ENCODE results near the gene KMO. TPM values are rescaled to one million over a fixed set of nuclear protein-coding genes. Genes with fewer than 3 reads are reported as not detected.

Gene KMO
- total and polyA plus RNA-seq, 2 donors (not counting 3 experiments of a cell fraction or from before 2014, with no cell fraction given): not detected

DNA sequence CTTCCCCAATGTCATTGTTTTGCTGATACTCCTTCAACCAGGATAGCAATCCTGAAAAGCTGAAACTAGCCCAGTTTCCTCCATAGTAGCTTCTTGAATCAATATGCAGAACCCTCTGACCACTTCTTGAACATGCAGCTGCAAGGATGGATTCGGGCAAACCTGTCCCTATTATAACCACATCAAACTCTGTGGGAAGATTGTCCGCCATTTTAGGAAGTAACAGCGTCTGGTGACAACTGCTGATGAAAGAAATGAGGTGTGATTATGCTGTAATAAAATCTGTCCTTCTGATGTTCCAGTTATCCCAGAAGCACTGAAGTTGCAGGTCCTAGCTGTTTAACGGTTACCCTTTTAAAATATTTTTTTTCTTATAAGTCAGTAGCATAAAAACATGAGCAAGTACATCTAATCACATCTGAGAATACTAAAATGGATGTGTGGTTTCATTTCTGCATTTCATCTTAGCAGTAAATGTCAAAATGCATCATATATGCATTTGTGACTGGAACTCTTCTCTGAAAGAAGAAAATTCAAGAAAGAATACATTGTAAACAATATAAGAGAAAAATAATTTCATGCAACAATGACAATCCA, 103.5 kb downstream of the KMO start:
- dilution Hi-C loops (cut with MboI; ENCODE audit: extremely low pct_ligation_motif_present, low sequenced_read_pairs): no loop called here
- ChIA-PET CTCF (interaction anchor here (0.8 to 3.1 kb wide), 3 partner anchors 8 to 25 kb away, joined by 3 to 12 read pairs (median 3); no protein-coding TSS in a partner anchor), POLR2A (no interaction called here)

More for the DNA sequence above, 103.5 kb downstream of the KMO start:
- no peak overlapping the region for H3K4me2 ChIP-seq (ENCODE audit: insufficient read depth, low read length)
- no peak overlapping the region for H3K4me3 ChIP-seq (replicated peaks in 1 of 3; ENCODE audit: insufficient read depth in 1 of 3, low read depth in 1 of 3, low read length in 3 of 3)
- BruUV-seq (replicated peaks): no TSS peak
- no peaks in the 10 kb centered on the region for H3K27me3 ChIP-seq (ENCODE audit: control insufficient read depth in 2 of 2, insufficient read depth in 2 of 2, low read length in 2 of 2)
- H4K20me1 ChIP-seq (replicated peaks; ENCODE audit: control insufficient read depth, extremely low read depth, insufficient read depth, low read length): peaks cover 4% of the 10 kb centered on the region
- H3K9ac ChIP-seq (replicated peaks; ENCODE audit: extremely low read depth, insufficient read depth, low read length): no peak overlapping the region
- intact Hi-C loops (cut with micrococcal nuclease): loop anchor here (10.0 kb wide), 1 partner anchor 281 kb away; the partner anchor contains the start of gene RGS7
- no peak overlapping the region for H3K27ac ChIP-seq (ENCODE audit: insufficient read depth, low read depth, low read length)
- no peak overlapping the region for H2AFZ ChIP-seq (ENCODE audit: low read depth, low read length)
- DNase-seq (ENCODE audit: low read depth, low spot score) (no peak), FAIRE-seq (no peak)
- peaks cover 60% of the 10 kb centered on the region for H3K79me2 ChIP-seq (ENCODE audit: control insufficient read depth, insufficient read depth, low read length)
- TF ChIP-seq EZH2 (IDR thresholded peaks at IDR 0.05; ENCODE audit: borderline replicate concordance, low read depth, low read length, severe bottlenecking) (no peak), POLR2A (IDR thresholded peaks at IDR 0.05; ENCODE audit: low read depth, low read length) (no peak), MYC (IDR thresholded peaks at IDR 0.05; ENCODE audit: low read depth, low read length) (no peak), JUN (IDR thresholded peaks at IDR 0.05; ENCODE audit: borderline replicate concordance, insufficient read depth, insufficient read length, low read depth) (no peak), FOS (IDR thresholded peaks at IDR 0.05; ENCODE audit: borderline replicate concordance, insufficient read depth, low read length) (no peak), GATA2 (IDR thresholded peaks at IDR 0.05; ENCODE audit: insufficient read depth, insufficient read length, low read depth, low read length) (no peak), POLR2AphosphoS5 (IDR thresholded peaks at IDR 0.05; ENCODE audit: insufficient read depth, low read depth, low read length) (no peak)
- TF ChIP-seq, protein P1, sequence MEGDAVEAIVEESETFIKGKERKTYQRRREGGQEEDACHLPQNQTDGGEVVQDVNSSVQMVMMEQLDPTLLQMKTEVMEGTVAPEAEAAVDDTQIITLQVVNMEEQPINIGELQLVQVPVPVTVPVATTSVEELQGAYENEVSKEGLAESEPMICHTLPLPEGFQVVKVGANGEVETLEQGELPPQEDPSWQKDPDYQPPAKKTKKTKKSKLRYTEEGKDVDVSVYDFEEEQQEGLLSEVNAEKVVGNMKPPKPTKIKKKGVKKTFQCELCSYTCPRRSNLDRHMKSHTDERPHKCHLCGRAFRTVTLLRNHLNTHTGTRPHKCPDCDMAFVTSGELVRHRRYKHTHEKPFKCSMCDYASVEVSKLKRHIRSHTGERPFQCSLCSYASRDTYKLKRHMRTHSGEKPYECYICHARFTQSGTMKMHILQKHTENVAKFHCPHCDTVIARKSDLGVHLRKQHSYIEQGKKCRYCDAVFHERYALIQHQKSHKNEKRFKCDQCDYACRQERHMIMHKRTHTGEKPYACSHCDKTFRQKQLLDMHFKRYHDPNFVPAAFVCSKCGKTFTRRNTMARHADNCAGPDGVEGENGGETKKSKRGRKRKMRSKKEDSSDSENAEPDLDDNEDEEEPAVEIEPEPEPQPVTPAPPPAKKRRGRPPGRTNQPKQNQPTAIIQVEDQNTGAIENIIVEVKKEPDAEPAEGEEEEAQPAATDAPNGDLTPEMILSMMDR (IDR thresholded peaks at IDR 0.05; ENCODE audit: extremely low read depth in 1 of 2, insufficient read depth in 1 of 2, low read depth in 1 of 2, low read length in 2 of 2): no peak
- TF ChIP-seq, protein P2, sequence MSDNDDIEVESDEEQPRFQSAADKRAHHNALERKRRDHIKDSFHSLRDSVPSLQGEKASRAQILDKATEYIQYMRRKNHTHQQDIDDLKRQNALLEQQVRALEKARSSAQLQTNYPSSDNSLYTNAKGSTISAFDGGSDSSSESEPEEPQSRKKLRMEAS (IDR thresholded peaks at IDR 0.05; ENCODE audit: insufficient read depth, insufficient read length): no peak
- peaks cover 2 to 5% of the 10 kb centered on the region in 2 experiments for H3K36me3 ChIP-seq (ENCODE audit: control insufficient read depth in 2 of 2, extremely low read depth in 1 of 2, insufficient read depth in 2 of 2, low read length in 2 of 2)
- no peaks in the 10 kb centered on the region for H3K9me1 ChIP-seq (replicated peaks; ENCODE audit: control insufficient read depth, extremely low read depth, insufficient read depth, low read length)
- no peaks in the 10 kb centered on the region for H3K9me3 ChIP-seq (replicated peaks; ENCODE audit: control insufficient read depth, insufficient read depth, low read length)
- peaks cover 24% of the 10 kb centered on the region for H3K4me1 ChIP-seq (ENCODE audit: control insufficient read depth, extremely low read depth, insufficient read depth, low read length)

All from endothelial cell of umbilical vein (primary cell).